ENCODE results near the gene GMDS. TPM values are rescaled to one million over a fixed set of nuclear protein-coding genes. Genes with fewer than 3 reads are reported as not detected.

Gene GMDS
- total RNA-seq, 1 experiment from 2014 or later: 27.6 TPM

GRCh38 chr6:1864496-1864895 is 380.9 kb downstream of the GMDS start:
- Mint-ChIP-seq H3K4me3 (no peak overlapping the region), H3K27me3 (ENCODE audit: low read depth) (no peaks in the 10 kb centered on the region)
- no CpG with 5 or more reads among the region's 3 CpGs for WGBS (ENCODE audit: extremely low coverage, insufficient read length, low lambda C conversion rate)

More at GRCh38 chr6:1864496-1864895, 380.9 kb downstream of the GMDS start:
- H3K27me3 ChIP-seq (ENCODE audit: insufficient read depth, low read length): no peaks in the 10 kb centered on the region
- no peak overlapping the region for H2BK120ac ChIP-seq (ENCODE audit: low read depth, low read length, poor library complexity, severe bottlenecking)
- H3K9me3 Mint-ChIP-seq: no peaks in the 10 kb centered on the region
- no peak overlapping the region for H4K5ac ChIP-seq (ENCODE audit: insufficient read length, low read depth, low read length)
- no peak overlapping the region for H3K56ac ChIP-seq (ENCODE audit: insufficient read length, low read depth, low read length)
- H4K8ac ChIP-seq (replicated peaks; ENCODE audit: insufficient read length, low read depth, low read length): no peak overlapping the region
- peaks cover 26 to 29% of the 10 kb centered on the region in 2 experiments for H3K4me1 Mint-ChIP-seq
- no peaks in the 10 kb centered on the region for H3K79me2 ChIP-seq (ENCODE audit: insufficient read depth, low read length)
- H2BK5ac ChIP-seq (ENCODE audit: insufficient read length, low read length): no peak overlapping the region
- no peaks in the 10 kb centered on the region for H4K20me1 ChIP-seq (ENCODE audit: control insufficient read depth, insufficient read depth, insufficient read length)
- H3K23me2 ChIP-seq (ENCODE audit: insufficient read length, low read depth, low read length, poor library complexity, severe bottlenecking): no peaks in the 10 kb centered on the region
- H2AK5ac ChIP-seq (ENCODE audit: insufficient read length, low read length): no peak overlapping the region
- no peaks in the 10 kb centered on the region for H3K79me1 ChIP-seq (ENCODE audit: insufficient read depth, low read depth, low read length, poor library complexity, severe bottlenecking)
- no peak for DNase-seq
- H3K9me3 ChIP-seq (ENCODE audit: control insufficient read depth, low read depth, low read length): no peaks in the 10 kb centered on the region
- H3K4ac ChIP-seq (ENCODE audit: low read depth, low read length): no peak overlapping the region
- no peak overlapping the region for H3T11ph ChIP-seq (ENCODE audit: low read length)
- no peak overlapping the region; a peak in 2 of 7 replicates for H3K27ac Mint-ChIP-seq
- H3K18ac ChIP-seq (ENCODE audit: insufficient read length, low read depth, low read length): no peak overlapping the region
- H2AFZ ChIP-seq (ENCODE audit: low read length): no peak overlapping the region
- TF ChIP-seq CTCF (conservative IDR thresholded peaks at IDR 0.05): no peak
- no peak overlapping the region for H2BK20ac ChIP-seq (ENCODE audit: low read depth, low read length, poor library complexity, severe bottlenecking)
- H3K14ac ChIP-seq (ENCODE audit: insufficient read depth, low read length): no peak overlapping the region
- no peak overlapping the region for H3K4me2 ChIP-seq (ENCODE audit: insufficient read depth, insufficient read length, low read length)
- no peak overlapping the region for H4K91ac ChIP-seq (ENCODE audit: insufficient read length, low read depth, low read length)
- no peak overlapping the region for H3K9ac ChIP-seq (ENCODE audit: extremely low read depth, insufficient read length, low read length)
- peaks cover 4% of the 10 kb centered on the region for H3K4me1 ChIP-seq (ENCODE audit: insufficient read depth, low read length)
- H3K23ac ChIP-seq (ENCODE audit: insufficient read length, low read depth, low read length): no peak overlapping the region
- H2BK12ac ChIP-seq (ENCODE audit: insufficient read length, low read depth, low read length): no peak overlapping the region
- no peak overlapping the region for H3K27ac ChIP-seq (ENCODE audit: insufficient read length, low read depth, low read length)
- H2BK15ac ChIP-seq (ENCODE audit: low read depth, low read length): no peak overlapping the region
- H3K36me3 Mint-ChIP-seq (ENCODE audit: insufficient read depth in 1 of 3, low read depth in 3 of 3): no peaks in the 10 kb centered on the region
